BLaER1 treated with 17β-estradiol and CSF1 and Interleukin-3, amounts not matched to agents 10 nM and 100 nM (cell line): ENCODE data around the gene PSAPL1.

Experiments
- H3K27ac ChIP-seq, 11 experiments: shearing (Covaris generic); formaldehyde crosslinking; 2 replicates each; pipeline ENCODE4 v1.8.1; 2022
- H3K27me3 ChIP-seq, 11 experiments: shearing (Covaris generic); formaldehyde crosslinking; 2 replicates each; pipeline ENCODE4 v1.8.1; 2022
- H3K36me3 ChIP-seq, 11 experiments: shearing (Covaris generic); formaldehyde crosslinking; 2 replicates each; pipeline ENCODE4 v1.8.1; 2022
- H3K4me1 ChIP-seq, 10 experiments: shearing (Covaris generic); formaldehyde crosslinking; 2 replicates each; pipeline ENCODE4 v1.8.1; 2022
- H3K4me2 ChIP-seq, 11 experiments: shearing (Covaris generic); formaldehyde crosslinking; 2 replicates each; pipeline ENCODE4 v1.8.1; 2022
- H3K4me3 ChIP-seq, 10 experiments: shearing (Covaris generic); formaldehyde crosslinking; 2 replicates each; pipeline ENCODE4 v1.8.1; 2022
- H3K9ac ChIP-seq, 11 experiments: shearing (Covaris generic); formaldehyde crosslinking; 2 replicates each; pipeline ENCODE4 v1.8.1; 2022
- H3K9me3 ChIP-seq, 11 experiments: shearing (Covaris generic); formaldehyde crosslinking; replicated peaks in 1 of 11; 2 replicates each; pipeline ENCODE4 v1.8.1; 2022
- H4K20me1 ChIP-seq, 11 experiments: shearing (Covaris generic); formaldehyde crosslinking; 2 replicates each; pipeline ENCODE4 v1.8.1; 2022
- Cebpa-rat ChIP-seq, 11 experiments: shearing (Covaris generic); IDR thresholded peaks; 2 replicates each; pipeline ENCODE4 v1.8.1; 2022

The PSAPL1 gene

DNA sequence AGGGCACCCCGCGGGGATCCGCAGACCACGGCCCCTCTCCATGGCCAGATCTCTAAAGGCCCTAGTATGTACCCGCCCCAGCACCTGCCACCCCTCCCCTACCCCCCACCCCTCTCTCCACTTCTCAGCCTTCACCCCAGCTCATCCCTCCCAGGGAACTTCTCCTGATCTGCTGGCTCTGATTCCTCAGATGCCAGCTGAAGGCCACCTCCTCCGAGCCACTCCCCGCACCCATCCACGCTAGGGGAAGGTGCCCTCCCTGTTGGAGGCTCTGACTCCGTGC is 11.9 kb downstream of the PSAPL1 start:
- Histone ChIP-seq H3K4me2 (no peak overlapping the region), H3K27me3 (no peaks in the 10 kb centered on the region), H4K20me1 (peaks cover 0 to 8% (median 0%) of the 10 kb centered on the region in 11 experiments; a peak in 1 of 22 replicates), H3K9ac (no peak overlapping the region), H3K4me3 (no peak overlapping the region), H3K4me1 (peaks cover 5 to 82% (median 45%) of the 10 kb centered on the region in 10 experiments), H3K36me3 (no peaks in the 10 kb centered on the region), H3K9me3 (peaks cover 0 to 9% (median 6%) of the 10 kb centered on the region in 11 experiments; a peak in 13 of 22 replicates), H3K27ac (no peak overlapping the region)
- no peak for TF ChIP-seq Cebpa-rat (IDR thresholded peaks at IDR 0.05)

DNA sequence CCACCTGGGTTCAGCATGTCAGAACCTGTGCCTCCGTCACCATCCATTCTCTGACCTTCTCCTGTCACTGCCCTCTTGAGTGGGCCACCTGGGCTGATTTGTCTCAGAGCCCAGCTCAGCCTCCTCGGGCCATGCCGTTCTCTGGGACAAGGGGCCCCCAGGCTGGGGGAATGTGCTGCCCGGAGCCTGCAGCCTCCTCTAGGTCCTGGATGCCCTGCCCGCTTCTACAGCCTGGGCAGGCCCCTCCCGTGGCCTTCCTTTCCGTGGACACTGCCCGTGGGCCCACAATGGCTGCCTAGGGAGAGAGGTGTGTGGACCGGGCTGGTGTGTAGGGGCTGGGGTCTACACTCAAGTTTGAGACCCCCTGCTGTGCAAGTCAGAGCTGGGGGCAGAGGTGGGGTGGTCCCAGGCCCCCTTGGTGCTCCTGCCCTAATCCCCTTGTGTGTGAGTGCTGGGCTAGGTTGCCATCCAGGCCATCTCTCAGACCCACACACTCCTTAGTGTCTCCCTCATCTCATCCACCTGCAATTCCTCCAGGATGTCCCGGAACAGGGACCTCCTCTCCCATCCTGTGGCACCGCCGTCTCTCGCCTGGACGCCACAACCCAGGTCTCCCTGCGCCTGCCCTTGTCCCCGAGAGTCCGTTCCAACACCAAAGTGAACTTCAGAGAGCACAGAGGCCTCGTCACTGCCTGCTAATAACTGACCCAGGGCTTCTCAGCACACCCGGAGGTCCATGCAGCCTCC is 12.4 kb downstream of the PSAPL1 start:
- Histone ChIP-seq H4K20me1 (peaks cover 0 to 8% (median 0%) of the 10 kb centered on the region in 11 experiments; a peak in 1 of 22 replicates), H3K36me3 (no peaks in the 10 kb centered on the region), H3K27ac (no peak overlapping the region), H3K4me2 (no peak overlapping the region), H3K27me3 (no peaks in the 10 kb centered on the region), H3K9me3 (peaks cover 0 to 9% (median 6%) of the 10 kb centered on the region in 11 experiments; a peak in 13 of 22 replicates), H3K4me1 (peaks cover 9 to 84% (median 48%) of the 10 kb centered on the region in 10 experiments), H3K9ac (no peak overlapping the region), H3K4me3 (no peak overlapping the region)
- no peak for TF ChIP-seq Cebpa-rat (IDR thresholded peaks at IDR 0.05)

DNA sequence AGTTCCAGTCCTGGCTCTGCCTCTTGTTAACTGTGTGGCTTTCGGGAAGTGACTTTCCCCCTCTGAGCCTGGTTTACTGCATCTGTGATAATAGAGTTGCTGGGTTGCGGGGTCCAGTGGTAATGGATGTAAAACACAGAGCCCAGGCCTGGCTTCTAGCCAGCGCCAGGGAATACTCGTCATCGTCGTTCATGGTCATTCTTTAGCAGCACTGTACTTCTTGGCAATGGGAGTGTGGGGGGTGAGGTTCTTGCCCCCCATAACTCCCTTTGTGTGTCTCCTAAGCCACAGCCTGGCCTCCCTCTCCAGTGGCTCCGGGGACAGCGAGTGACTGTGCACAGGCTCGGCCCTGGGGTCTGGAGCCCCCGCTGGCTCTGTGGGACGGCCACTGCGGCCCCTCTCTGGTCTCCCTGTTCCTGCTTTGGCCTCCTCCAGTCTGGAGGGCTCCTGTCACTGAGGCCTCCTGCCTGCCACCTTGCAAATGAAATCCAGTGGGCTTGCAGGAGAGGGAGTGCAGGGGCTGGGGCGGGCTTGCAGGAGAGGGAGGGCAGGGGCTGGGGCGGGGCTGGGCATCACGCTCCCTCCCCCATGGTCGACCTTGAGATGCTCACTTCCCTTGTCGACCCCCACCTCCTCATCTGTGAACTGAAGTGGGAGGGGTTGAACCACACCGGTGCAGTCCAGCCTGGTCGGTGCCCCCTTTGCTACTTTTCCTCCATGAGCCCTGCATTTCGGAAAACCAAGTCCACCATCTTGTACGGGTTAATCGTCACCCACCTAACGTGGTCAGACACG is 13.2 kb downstream of the PSAPL1 start:
- Histone ChIP-seq H3K36me3 (no peaks in the 10 kb centered on the region), H3K4me2 (peak overlapping the region in 1 of 11 experiments; percentile 2; a peak in 1 of 22 replicates), H3K9ac (no peak overlapping the region), H3K27ac (no peak overlapping the region), H3K4me1 (peaks cover 8 to 84% (median 48%) of the 10 kb centered on the region in 10 experiments), H3K4me3 (no peak overlapping the region), H3K9me3 (peaks cover 0 to 9% (median 6%) of the 10 kb centered on the region in 11 experiments; a peak in 13 of 22 replicates), H4K20me1 (peaks cover 0 to 8% (median 0%) of the 10 kb centered on the region in 11 experiments; a peak in 1 of 22 replicates), H3K27me3 (no peaks in the 10 kb centered on the region)
- TF ChIP-seq Cebpa-rat (IDR thresholded peaks at IDR 0.05) = no peak

DNA sequence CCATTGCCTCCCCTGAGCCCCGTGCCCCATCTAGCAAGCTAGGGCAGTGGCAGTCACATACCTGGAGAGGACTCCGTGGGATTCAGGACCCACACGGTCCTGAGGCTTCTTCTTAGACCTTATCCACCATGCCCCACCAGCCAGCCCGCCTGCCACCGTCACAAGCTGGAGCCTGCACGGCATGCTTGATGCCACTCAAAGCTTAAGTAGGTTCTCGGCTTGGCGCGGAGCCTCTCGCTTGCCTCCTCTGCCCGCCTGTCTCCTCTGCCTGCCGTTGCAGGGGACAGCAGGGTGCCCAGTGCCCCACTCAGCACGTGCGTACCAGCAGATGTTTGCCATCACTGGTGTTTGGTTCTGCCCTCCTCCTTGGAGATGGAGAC is 14.1 kb downstream of the PSAPL1 start:
- Histone ChIP-seq H3K4me3 (no peak overlapping the region), H3K27ac (no peak overlapping the region), H3K9me3 (peaks cover 0 to 9% (median 6%) of the 10 kb centered on the region in 11 experiments; a peak in 13 of 22 replicates), H3K27me3 (no peaks in the 10 kb centered on the region), H3K4me2 (peak overlapping the region in 2 of 11 experiments; percentile 2 to 38; a peak in 2 of 22 replicates), H3K9ac (no peak overlapping the region), H3K36me3 (no peaks in the 10 kb centered on the region), H4K20me1 (peaks cover 0 to 8% (median 0%) of the 10 kb centered on the region in 11 experiments; a peak in 2 of 22 replicates), H3K4me1 (peaks cover 8 to 84% (median 44%) of the 10 kb centered on the region in 10 experiments)
- no peak for TF ChIP-seq Cebpa-rat (IDR thresholded peaks at IDR 0.05)

DNA sequence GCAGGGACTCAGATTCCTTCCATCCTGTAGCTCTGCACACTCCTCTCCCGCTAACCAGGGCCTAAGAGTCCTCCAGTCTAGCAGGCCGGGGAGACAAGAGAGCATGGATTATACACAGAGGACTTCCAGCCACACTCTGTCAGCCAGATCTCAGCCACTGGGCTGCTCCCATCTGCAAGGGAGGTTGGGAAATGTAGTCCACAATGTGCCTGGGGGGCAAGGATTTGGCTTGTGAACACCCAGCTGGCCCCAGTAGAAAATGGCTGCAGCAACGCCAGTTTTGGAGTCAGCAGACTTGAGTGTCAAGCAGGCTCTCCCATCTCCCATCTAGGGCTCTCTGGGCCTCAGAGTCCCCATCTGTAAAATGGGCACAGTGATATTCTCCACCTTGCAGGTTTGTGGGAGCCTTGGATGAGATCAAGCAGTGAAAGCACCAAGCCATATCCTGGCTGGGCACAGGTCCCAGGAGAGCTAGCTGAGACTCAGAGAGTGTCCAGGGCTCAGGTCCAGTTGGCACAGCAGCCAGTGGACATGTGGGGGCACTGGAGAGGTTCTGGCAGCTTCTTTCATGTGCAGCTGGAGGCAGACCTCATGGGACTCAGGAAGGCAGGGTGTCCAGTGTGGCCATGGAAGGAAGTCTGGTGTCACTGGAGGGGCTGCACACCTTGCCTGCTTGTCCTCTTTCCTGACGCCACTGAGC is 14.6 kb downstream of the PSAPL1 start:
- peaks cover 0 to 9% (median 6%) of the 10 kb centered on the region in 11 experiments; a peak in 13 of 22 replicates for H3K9me3 ChIP-seq
- no peak overlapping the region for H3K4me3 ChIP-seq
- H4K20me1 ChIP-seq = peaks cover 0 to 8% (median 0%) of the 10 kb centered on the region in 11 experiments; a peak in 2 of 22 replicates
- peaks cover 8 to 84% (median 42%) of the 10 kb centered on the region in 10 experiments for H3K4me1 ChIP-seq
- H3K36me3 ChIP-seq = no peaks in the 10 kb centered on the region
- no peaks in the 10 kb centered on the region for H3K27me3 ChIP-seq
- no peak for TF ChIP-seq Cebpa-rat (IDR thresholded peaks at IDR 0.05)
- no peak overlapping the region for H3K9ac ChIP-seq
- no peak overlapping the region for H3K27ac ChIP-seq
- peak overlapping the region in 6 of 11 experiments; percentile 6 to 38 (median 30); a peak in 7 of 22 replicates for H3K4me2 ChIP-seq

DNA sequence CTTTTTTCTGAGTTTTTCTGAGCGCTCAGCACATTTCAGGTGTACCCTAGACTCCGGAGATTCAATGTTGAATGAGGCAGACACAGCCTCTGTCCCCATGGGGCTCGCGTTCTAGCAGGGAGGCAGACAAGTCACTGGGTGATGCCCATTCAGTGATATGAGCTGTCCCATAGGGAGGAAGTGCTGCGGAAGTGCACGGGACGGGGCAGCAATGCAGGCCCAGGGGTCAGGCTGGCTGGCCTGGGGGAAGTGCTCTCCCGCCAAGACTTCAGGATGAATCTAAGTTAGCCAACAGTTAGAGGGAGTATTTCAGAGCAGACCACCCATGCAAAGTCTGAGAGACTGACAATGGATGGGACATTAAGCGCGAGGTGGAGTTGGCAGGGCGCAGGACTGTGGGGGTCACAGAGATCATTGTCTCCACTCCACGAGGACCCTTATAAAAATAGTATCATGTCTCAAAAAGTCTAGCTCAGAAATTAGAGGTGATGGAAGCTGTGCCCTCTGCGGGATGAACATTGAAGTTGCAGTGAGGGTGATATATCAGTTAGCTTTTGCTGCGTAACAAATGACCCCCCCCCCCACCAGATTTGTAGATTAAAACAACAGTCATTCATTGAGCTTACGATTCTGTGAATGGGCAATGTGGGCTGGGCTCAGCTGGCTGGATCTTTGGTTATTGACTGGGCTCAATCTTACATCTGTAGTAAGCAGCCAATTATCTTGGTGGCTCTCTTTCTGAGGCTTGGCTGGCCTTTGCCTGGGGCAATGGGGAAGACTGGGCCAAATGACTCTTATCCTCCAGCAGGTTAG is 16.4 kb downstream of the PSAPL1 start:
- no peak overlapping the region for H3K27ac ChIP-seq
- no peaks in the 10 kb centered on the region for H3K27me3 ChIP-seq
- H3K36me3 ChIP-seq = no peaks in the 10 kb centered on the region
- H3K9ac ChIP-seq = 0 out of 22 replicates have a peak overlapping the region, but pooled peaks of 1 of the 11 experiments have one; percentile 4
- H3K9me3 ChIP-seq = peaks cover 0 to 9% (median 6%) of the 10 kb centered on the region in 11 experiments; a peak in 13 of 22 replicates
- H3K4me2 ChIP-seq = peak overlapping the region; percentile 28 to 79 (median 48); a peak in 20 of 22 replicates
- H3K4me1 ChIP-seq = peaks cover 8 to 74% (median 42%) of the 10 kb centered on the region in 10 experiments
- no peak for TF ChIP-seq Cebpa-rat (IDR thresholded peaks at IDR 0.05)
- H4K20me1 ChIP-seq = peaks cover 0 to 6% (median 0%) of the 10 kb centered on the region in 11 experiments; a peak in 2 of 22 replicates
- no peak overlapping the region for H3K4me3 ChIP-seq

DNA sequence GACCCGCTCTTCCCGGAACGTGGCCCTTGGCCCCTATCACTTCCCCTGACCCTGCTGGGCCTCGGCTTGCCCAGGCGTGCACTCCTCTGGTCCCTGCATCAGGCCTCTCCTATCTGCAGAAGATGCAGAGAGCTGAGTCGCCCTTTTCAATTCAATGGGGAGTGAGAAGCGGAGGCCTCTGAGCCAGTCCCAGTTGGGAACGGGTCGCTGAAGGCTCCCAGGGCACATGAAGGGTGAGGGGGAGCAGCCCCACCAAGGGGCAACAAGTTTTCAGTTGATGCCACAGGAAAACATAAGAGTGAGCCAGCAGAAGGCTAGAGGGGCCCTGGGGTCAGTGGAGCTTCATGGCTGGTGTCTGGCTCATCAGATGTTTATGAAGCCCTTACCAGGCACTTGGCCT is 17.1 kb downstream of the PSAPL1 start:
- Histone ChIP-seq H3K4me2 (peak overlapping the region; percentile 28 to 79 (median 48); a peak in 19 of 22 replicates), H3K27me3 (no peaks in the 10 kb centered on the region), H3K9ac (0 out of 22 replicates have a peak overlapping the region, but pooled peaks of 1 of the 11 experiments have one; percentile 4), H3K36me3 (no peaks in the 10 kb centered on the region), H4K20me1 (peaks cover 0 to 6% (median 0%) of the 10 kb centered on the region in 11 experiments; a peak in 2 of 22 replicates), H3K9me3 (peaks cover 0 to 9% (median 6%) of the 10 kb centered on the region in 11 experiments; a peak in 13 of 22 replicates), H3K27ac (peak overlapping the region in 1 of 11 experiments; percentile 9; a peak in 2 of 22 replicates), H3K4me1 (peaks cover 8 to 75% (median 45%) of the 10 kb centered on the region in 10 experiments), H3K4me3 (no peak overlapping the region)
- no peak for TF ChIP-seq Cebpa-rat (IDR thresholded peaks at IDR 0.05)
